GM12801 (cell line): ENCODE results near the gene CRADD.

ENCODE experiments used
- TF ChIP-seq, protein P1 (sequence below): IDR thresholded peaks from one replicate; pipeline ENCODE4 v1.5.1; 2011; ENCODE audit warnings: control low read depth; ENCODE audit not compliant: insufficient read length; ENCODE audit errors: extremely low read depth

CRADD gene

DNA sequence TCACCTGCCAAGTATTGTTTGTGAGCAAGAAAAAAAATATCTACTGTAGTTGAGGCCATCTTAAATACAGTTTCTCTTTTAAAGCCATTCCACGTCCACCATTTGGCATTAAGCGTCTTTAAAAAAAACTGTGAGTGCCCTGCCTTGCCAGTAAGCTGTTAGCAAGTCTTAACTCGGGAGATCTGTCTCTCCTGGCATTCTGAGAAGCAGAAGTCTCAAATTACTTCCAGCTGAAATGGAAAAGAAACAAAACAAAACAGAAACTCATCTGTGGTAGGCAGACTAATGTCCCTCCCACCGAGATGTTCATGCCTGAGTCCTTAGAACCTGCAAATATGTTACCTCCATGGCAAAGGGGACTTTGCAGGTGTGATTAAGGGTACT, 126.2 kb downstream of the CRADD start:
- TF ChIP-seq, protein P1, sequence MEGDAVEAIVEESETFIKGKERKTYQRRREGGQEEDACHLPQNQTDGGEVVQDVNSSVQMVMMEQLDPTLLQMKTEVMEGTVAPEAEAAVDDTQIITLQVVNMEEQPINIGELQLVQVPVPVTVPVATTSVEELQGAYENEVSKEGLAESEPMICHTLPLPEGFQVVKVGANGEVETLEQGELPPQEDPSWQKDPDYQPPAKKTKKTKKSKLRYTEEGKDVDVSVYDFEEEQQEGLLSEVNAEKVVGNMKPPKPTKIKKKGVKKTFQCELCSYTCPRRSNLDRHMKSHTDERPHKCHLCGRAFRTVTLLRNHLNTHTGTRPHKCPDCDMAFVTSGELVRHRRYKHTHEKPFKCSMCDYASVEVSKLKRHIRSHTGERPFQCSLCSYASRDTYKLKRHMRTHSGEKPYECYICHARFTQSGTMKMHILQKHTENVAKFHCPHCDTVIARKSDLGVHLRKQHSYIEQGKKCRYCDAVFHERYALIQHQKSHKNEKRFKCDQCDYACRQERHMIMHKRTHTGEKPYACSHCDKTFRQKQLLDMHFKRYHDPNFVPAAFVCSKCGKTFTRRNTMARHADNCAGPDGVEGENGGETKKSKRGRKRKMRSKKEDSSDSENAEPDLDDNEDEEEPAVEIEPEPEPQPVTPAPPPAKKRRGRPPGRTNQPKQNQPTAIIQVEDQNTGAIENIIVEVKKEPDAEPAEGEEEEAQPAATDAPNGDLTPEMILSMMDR: no peak

DNA sequence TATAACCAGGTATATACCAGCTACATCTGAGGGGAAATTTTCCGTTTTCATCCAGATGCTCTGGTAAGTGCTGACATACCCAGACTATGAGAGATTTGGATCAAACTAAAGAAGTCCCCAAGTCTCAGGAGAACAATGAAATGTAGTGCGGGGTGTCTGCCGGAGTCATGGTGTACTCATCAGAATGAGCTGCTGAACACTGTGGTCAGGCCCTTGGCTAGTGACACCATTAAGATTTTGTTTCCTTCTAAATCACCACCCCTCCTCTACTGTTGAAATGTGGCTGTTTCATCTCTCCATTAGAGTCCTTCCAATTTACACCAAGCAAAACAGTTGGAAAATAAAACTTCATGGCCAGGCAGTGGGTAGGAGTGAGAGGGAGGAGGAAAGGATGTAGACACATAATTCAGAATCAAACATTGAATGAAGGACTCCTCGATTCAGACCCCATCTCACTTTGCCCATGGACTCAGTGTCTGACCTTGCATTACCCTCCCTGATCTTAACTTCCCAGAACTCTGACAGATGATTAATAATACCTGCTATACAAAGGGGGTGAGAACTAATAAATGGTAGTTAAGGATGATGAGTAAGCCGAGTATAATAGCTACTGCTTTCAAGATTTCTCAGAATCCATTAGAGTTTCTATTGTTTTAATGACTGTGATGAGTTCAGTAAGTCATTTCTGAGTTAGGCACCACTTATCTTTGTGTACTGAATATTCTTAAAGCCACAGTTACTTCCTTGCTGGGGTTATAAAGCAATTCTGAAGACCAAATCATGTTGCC, 127.4 kb downstream of the CRADD start:
- TF ChIP-seq, protein P1: no peak

GRCh38 chr12:93805736-93806141, 128.6 kb downstream of the CRADD start:
- TF ChIP-seq, protein P1: no peak

GRCh38 chr12:93807354-93807753, 130.2 kb downstream of the CRADD start:
- TF ChIP-seq, protein P1: no peak

DNA sequence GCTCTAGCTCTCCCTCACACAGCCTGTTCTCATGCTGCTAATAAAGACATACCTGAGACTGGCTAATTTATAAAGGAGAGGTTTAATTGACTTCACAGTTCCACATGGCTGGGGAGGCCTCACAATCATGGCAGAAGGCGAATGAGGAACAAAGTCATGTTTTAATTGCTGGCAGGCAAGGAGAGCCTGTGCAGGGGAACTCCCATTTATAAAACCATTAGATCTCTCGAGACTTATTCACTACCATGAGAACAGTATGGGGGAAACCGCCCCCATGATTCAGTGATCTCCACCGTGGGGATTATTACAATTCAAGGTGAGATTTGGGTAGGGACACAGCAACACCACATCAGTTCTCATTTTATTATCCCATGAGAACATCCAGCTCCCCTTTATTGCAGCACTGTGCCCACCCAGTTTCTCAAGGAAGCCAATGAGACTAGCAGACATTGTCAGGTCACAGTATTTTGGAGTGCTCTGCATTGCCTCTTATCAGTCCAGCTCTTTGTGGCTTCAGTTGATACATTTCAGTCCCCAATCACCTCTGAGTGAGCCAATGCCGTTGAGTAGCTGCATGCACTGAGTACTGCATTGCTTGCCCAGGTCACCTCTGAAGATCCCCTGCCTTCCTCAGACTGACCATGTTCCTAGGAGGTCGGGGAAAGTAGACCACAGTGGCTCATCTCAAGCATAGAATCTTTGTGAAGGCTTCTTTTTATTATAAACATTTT, 131.2 kb downstream of the CRADD start:
- TF ChIP-seq, protein P1: no peak

DNA sequence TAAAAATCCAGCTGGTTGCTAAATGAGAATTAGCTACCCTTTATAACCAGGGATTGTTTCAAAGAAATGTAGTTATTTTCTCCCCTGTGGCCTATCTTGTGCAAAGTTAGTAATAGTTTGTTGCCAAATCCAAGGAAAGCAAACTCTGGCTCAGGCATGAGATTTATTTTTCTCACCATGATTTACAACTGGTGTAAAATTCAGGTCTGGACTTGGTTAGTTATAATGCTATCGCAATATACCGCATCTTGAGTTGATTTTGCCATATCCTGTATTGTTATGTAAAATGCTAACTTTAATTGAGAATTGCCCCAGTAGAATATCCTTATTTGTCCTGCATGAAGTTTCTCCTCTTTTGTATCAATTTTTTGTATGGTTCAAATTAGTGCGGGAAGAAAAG, 135.5 kb downstream of the CRADD start:
- TF ChIP-seq, protein P1: no peak

- TF ChIP-seq, protein P1: no peak
Observed at GRCh38 chr12:93813186-93813585, 136.0 kb downstream of the CRADD start.
